ENCODE data around the gene SORBS1. TPM values are rescaled to one million over a fixed set of nuclear protein-coding genes. Genes with fewer than 3 reads are reported as not detected.

Gene SORBS1
- total RNA-seq, 4 donors from 2014 or later = 28.1 to 92.5 (median 41.7) TPM

DNA sequence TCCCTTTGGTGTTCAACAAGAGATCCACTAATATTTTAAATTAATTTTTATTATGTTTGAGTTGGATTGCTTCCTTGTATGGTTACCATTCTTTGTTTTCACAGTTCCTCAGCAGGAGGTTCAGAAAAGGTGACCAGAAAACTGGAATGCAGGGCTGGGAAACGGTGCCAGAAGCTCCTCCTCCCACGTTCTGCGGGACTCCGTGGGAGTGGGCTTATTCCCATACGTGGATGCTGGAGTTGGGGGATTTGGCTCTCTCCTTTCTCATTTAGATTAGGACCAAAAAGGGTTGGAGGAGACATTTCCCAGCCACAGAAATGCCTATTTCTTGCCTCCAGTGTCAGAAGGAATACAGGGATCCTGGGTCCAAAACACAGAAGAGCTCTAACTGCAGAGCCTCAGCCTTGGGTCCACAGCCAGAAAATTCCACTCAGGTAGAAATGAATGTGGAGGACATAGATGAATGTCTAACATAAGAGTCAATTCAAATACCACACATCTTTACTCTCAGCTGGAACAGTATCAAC lies 56.0 kb downstream of the SORBS1 start:
- TF ChIP-seq, protein P1, sequence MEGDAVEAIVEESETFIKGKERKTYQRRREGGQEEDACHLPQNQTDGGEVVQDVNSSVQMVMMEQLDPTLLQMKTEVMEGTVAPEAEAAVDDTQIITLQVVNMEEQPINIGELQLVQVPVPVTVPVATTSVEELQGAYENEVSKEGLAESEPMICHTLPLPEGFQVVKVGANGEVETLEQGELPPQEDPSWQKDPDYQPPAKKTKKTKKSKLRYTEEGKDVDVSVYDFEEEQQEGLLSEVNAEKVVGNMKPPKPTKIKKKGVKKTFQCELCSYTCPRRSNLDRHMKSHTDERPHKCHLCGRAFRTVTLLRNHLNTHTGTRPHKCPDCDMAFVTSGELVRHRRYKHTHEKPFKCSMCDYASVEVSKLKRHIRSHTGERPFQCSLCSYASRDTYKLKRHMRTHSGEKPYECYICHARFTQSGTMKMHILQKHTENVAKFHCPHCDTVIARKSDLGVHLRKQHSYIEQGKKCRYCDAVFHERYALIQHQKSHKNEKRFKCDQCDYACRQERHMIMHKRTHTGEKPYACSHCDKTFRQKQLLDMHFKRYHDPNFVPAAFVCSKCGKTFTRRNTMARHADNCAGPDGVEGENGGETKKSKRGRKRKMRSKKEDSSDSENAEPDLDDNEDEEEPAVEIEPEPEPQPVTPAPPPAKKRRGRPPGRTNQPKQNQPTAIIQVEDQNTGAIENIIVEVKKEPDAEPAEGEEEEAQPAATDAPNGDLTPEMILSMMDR (IDR thresholded peaks at IDR 0.05) = no peak
- TF ChIP-seq POLR2A (IDR thresholded peaks at IDR 0.05) (no peak), POLR2AphosphoS5 (IDR thresholded peaks at IDR 0.05) (no peak), EP300 (IDR thresholded peaks at IDR 0.05) (no peak)
- 61% methylated on average over 5 of the region's 5 CpGs for WGBS
- Histone ChIP-seq H3K27ac (peak overlapping the region; percentile 23), H3K9me3 (no peaks in the 10 kb centered on the region), H3K4me1 (peaks cover 39% of the 10 kb centered on the region), H3K36me3 (no peaks in the 10 kb centered on the region), H3K4me3 (no peak overlapping the region), H3K27me3 (no peaks in the 10 kb centered on the region)
- no peak for DNase-seq (ENCODE audit: low spot score in 2 of 2)

DNA sequence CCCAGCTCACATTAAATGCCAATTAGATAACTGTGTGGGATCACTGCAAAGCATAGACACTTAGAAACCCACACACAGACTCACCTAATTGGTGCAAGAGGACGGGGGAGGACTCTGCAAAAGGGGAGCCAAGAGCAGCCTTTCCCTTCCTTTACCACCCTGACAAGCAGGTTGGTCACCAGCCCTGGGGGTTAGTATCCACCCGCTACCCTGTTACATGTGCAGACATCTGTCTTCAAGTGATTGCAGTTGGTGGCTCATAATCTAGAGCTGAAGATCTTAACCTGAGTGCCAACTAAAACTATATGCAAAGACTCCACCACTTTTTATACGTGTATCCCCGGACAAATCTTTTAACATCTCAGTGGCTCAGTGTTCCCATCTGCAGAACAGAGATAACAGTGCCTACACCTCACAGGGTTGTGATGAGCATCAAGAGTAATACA lies 56.9 kb downstream of the SORBS1 start:
- no peak overlapping the region for H3K27ac ChIP-seq

DNA sequence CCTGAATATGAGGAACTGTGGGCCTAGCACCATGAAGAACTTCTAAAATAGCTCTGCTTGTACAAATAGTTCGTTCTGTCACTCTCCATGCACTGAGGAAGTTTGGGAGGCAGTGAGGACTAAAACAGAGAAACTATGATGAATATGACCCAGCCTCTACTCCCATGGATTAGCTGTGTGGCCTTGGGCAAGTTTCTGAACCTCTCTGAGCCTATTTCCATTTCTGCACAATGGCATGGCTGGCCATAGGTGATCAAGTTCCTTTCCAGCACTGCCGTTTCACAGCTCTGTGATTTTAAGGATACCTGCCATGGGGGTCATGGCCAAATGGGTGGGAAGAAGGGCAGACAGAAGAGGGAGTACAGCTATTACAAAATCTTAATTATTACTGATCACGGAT lies 57.6 kb downstream of the SORBS1 start:
- H3K4me1 ChIP-seq = peaks cover 35% of the 10 kb centered on the region
- no peak overlapping the region for H3K27ac ChIP-seq
- H3K9me3 ChIP-seq = no peaks in the 10 kb centered on the region
- H3K4me3 ChIP-seq = no peak overlapping the region
- no peak for DNase-seq (ENCODE audit: low spot score in 2 of 2)
- 88% methylated on average over 3 of the region's 3 CpGs for WGBS
- no peaks in the 10 kb centered on the region for H3K36me3 ChIP-seq
- no peak for TF ChIP-seq EP300 (IDR thresholded peaks at IDR 0.05)
- TF ChIP-seq, protein P1 (IDR thresholded peaks at IDR 0.05) = no peak
- TF ChIP-seq POLR2AphosphoS5 (IDR thresholded peaks at IDR 0.05) = no peak
- no peaks in the 10 kb centered on the region for H3K27me3 ChIP-seq

More for the DNA sequence above, 56.9 kb downstream of the SORBS1 start:
- WGBS = 64% methylated on average over 4 of the region's 4 CpGs
- Histone ChIP-seq H3K9me3 (no peaks in the 10 kb centered on the region), H3K4me1 (peaks cover 39% of the 10 kb centered on the region), H3K27me3 (no peaks in the 10 kb centered on the region), H3K4me3 (no peak overlapping the region), H3K36me3 (no peaks in the 10 kb centered on the region)
- DNase-seq (ENCODE audit: low spot score in 2 of 2) = no peak
- TF ChIP-seq POLR2A (IDR thresholded peaks at IDR 0.05) = no peak
- no peak for TF ChIP-seq POLR2AphosphoS5 (IDR thresholded peaks at IDR 0.05)
- TF ChIP-seq, protein P1 (IDR thresholded peaks at IDR 0.05) = no peak
- no peak for TF ChIP-seq EP300 (IDR thresholded peaks at IDR 0.05)

DNA sequence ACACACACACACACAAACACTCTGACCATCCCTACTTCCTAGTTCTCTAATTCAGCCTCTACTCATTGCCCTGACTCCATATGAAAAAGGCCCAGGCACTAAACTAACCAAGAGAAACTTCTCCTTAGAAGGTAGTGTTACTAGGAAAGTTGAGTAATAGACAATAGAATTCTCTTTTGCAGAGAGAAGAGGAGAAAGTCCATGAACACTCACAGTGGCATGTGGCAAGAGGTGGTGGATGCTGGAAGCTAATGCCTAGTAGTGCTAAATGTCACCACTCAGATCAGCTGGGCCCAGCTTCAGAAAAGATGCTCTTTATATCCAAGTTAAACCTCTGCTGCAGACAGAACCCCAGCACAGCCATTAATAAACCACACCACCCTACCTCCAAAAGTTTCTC lies 58.2 kb downstream of the SORBS1 start:
- Histone ChIP-seq H3K27ac (no peak overlapping the region), H3K4me1 (peaks cover 30% of the 10 kb centered on the region), H3K4me3 (no peak overlapping the region), H3K36me3 (no peaks in the 10 kb centered on the region), H3K27me3 (no peaks in the 10 kb centered on the region), H3K9me3 (no peaks in the 10 kb centered on the region)
- TF ChIP-seq, protein P1 (IDR thresholded peaks at IDR 0.05) = no peak
- no peak for TF ChIP-seq POLR2A (IDR thresholded peaks at IDR 0.05)
- no peak for TF ChIP-seq EP300 (IDR thresholded peaks at IDR 0.05)
- no peak for TF ChIP-seq POLR2AphosphoS5 (IDR thresholded peaks at IDR 0.05)
- DNase-seq (ENCODE audit: low spot score in 2 of 2) = no peak

DNA sequence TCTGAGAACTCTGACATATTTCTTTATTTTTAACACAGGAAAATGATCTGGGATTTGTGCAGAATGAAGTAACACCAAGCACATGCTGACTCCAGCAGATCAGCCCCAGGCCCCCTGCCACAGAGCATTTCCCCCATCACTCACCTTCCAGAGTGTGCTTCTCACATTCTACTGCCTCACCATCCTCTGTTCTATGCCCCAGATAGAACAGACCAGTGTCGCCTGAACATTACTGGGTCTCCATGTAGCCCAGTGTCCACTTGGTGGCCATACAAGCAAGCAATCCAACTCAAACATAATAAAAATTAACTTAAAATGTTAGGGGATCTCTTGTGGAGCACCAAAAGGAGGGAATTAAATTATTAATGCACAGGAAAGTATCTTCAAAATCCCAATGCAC lies 58.8 kb downstream of the SORBS1 start:
- Histone ChIP-seq H3K4me1 (peaks cover 26% of the 10 kb centered on the region), H3K27ac (no peak overlapping the region), H3K27me3 (no peaks in the 10 kb centered on the region), H3K36me3 (no peaks in the 10 kb centered on the region), H3K9me3 (no peaks in the 10 kb centered on the region), H3K4me3 (no peak overlapping the region)
- WGBS = 96% methylated on average over 1 of the region's 1 CpG
- TF ChIP-seq, protein P1 (IDR thresholded peaks at IDR 0.05) = no peak
- TF ChIP-seq POLR2A (IDR thresholded peaks at IDR 0.05) (no peak), POLR2AphosphoS5 (IDR thresholded peaks at IDR 0.05) (no peak), EP300 (IDR thresholded peaks at IDR 0.05) (no peak)
- DNase-seq (ENCODE audit: low spot score in 2 of 2) = no peak

Data from suprapubic skin (tissue), 4 donors.